Osteoblast (primary cell): ENCODE results near the gene ZNF559. TPM values are rescaled to one million over a fixed set of nuclear protein-coding genes. Genes with fewer than 3 reads are reported as not detected.

Experiments used
- DNase-seq: peaks from one replicate; pipeline ENCODE4 v3.0.0; 2011; ENCODE audit warnings: low spot score, mixed read lengths; ENCODE audit not compliant: insufficient read length; ENCODE audit errors: missing footprints
- H2AFZ ChIP-seq: 2 replicates; pipeline ENCODE4 v1.6.0; 2011; ENCODE audit warnings: mild to moderate bottlenecking, low read length
- H3K27ac ChIP-seq: 2 replicates; pipeline ENCODE4 v1.5.1; 2011; ENCODE audit warnings: mild to moderate bottlenecking, low read depth, low read length, moderate library complexity
- H3K27me3 ChIP-seq: 2 replicates; pipeline ENCODE4 v1.6.0; 2012; ENCODE audit warnings: mild to moderate bottlenecking, control low read depth, inconsistent platforms, low read length, moderate library complexity; ENCODE audit not compliant: insufficient read depth
- H3K36me3 ChIP-seq: 2 replicates; pipeline ENCODE4 v1.5.1; 2011; ENCODE audit warnings: mild to moderate bottlenecking, low read length, control low read depth, moderate library complexity; ENCODE audit not compliant: insufficient read depth
- H3K4me1 ChIP-seq: 2 replicates; pipeline ENCODE4 v1.5.1; 2011; ENCODE audit warnings: mild to moderate bottlenecking, low read length, control low read depth, moderate library complexity; ENCODE audit not compliant: insufficient read depth
- H3K4me2 ChIP-seq: 2 replicates; pipeline ENCODE4 v1.6.0; 2011; ENCODE audit warnings: mild to moderate bottlenecking, low read length; ENCODE audit not compliant: insufficient read depth
- H3K4me3 ChIP-seq: fragments of 200-600 bp; sonication (generic); 3 replicates; pipeline ENCODE4 v1.5.1; 2012; ENCODE audit warnings: mild to moderate bottlenecking, low read length, inconsistent platforms; ENCODE audit not compliant: insufficient read depth
- H3K79me2 ChIP-seq: 2 replicates; pipeline ENCODE4 v1.6.0; 2012; ENCODE audit warnings: mild to moderate bottlenecking, low read length, control low read depth, inconsistent platforms; ENCODE audit not compliant: insufficient read depth
- H3K9me3 ChIP-seq: 2 replicates; pipeline ENCODE4 v1.5.1; 2011; ENCODE audit warnings: low read depth, low read length, control low read depth
- H4K20me1 ChIP-seq: 2 replicates; pipeline ENCODE4 v1.6.0; 2012; ENCODE audit warnings: mild to moderate bottlenecking, low read length, control low read depth; ENCODE audit not compliant: insufficient read depth
- CTCF ChIP-seq: IDR thresholded peaks from 2 replicates; pipeline ENCODE4 v1.5.1; 2011; ENCODE audit warnings: mild to moderate bottlenecking, low read depth, low read length, moderate library complexity; ENCODE audit errors: extremely low read depth
- total RNA-seq: library from RNA; depleted of rRNA; stranded (reverse); fragments of >200 nt; gene quantifications from 2 replicates; pipeline ENCODE4 v1.2.3, GENCODE V29; 2012

ZNF559 gene
- total RNA-seq, 1 donor, result 15.2 TPM

GRCh38 chr19:9353011-9353410 is 29.0 kb downstream of the ZNF559 start:
- H4K20me1 ChIP-seq, result no peaks in the 10 kb centered on the region
- peak; percentile 23 for DNase-seq
- H3K79me2 ChIP-seq, result no peaks in the 10 kb centered on the region
- TF ChIP-seq CTCF, result no peak
- H3K4me1 ChIP-seq, result no peaks in the 10 kb centered on the region
- peaks cover 2% of the 10 kb centered on the region for H3K9me3 ChIP-seq
- H3K27me3 ChIP-seq, result no peaks in the 10 kb centered on the region
- no peak overlapping the region for H3K27ac ChIP-seq
- H3K4me2 ChIP-seq, result no peak overlapping the region
- no peak overlapping the region for H2AFZ ChIP-seq
- no peaks in the 10 kb centered on the region for H3K36me3 ChIP-seq
- no peak overlapping the region for H3K4me3 ChIP-seq

- no peaks in the 10 kb centered on the region for H3K79me2 ChIP-seq
- no peak for TF ChIP-seq CTCF
- H4K20me1 ChIP-seq, result no peaks in the 10 kb centered on the region
- DNase-seq, result no peak
- no peaks in the 10 kb centered on the region for H3K27me3 ChIP-seq
- no peaks in the 10 kb centered on the region for H3K36me3 ChIP-seq
- H3K4me1 ChIP-seq, result no peaks in the 10 kb centered on the region
- H3K4me2 ChIP-seq, result no peak overlapping the region
- no peak overlapping the region for H2AFZ ChIP-seq
- H3K4me3 ChIP-seq, result no peak overlapping the region
- H3K9me3 ChIP-seq, result no peaks in the 10 kb centered on the region
- no peak overlapping the region for H3K27ac ChIP-seq
These were observed 30.7 kb downstream of the ZNF559 start for GRCh38 chr19:9354651-9355050.

GRCh38 chr19:9362905-9363304 is 38.9 kb downstream of the ZNF559 start, which contains the start of gene ZNF177:
TSS of gene ZNF177 (plus strand) at chr19:9363013. CDS start at chr19:9378312, 15,299 bp downstream.
- H3K36me3 ChIP-seq, result no peaks in the 10 kb centered on the region
- peak; percentile 11 for DNase-seq
- no peaks in the 10 kb centered on the region for H3K79me2 ChIP-seq
- TF ChIP-seq CTCF, result no peak
- H2AFZ ChIP-seq, result peak within 1 kb of the TSS; percentile 47
- H4K20me1 ChIP-seq, result no peaks in the 10 kb centered on the region
- peak within 1 kb of the TSS; percentile 52 for H3K4me2 ChIP-seq
- H3K27ac ChIP-seq, result no peak within 1 kb of the TSS
- no peaks in the 10 kb centered on the region for H3K27me3 ChIP-seq
- H3K9me3 ChIP-seq, result no peaks in the 10 kb centered on the region
- peak within 1 kb of the TSS; percentile 69 for H3K4me3 ChIP-seq
- no peaks in the 10 kb centered on the region for H3K4me1 ChIP-seq

GRCh38 chr19:9370738-9371619 is 47.0 kb downstream of the ZNF559 start:
- H3K9me3 ChIP-seq, result peaks cover 9% of the 10 kb centered on the region
- no peak overlapping the region for H3K27ac ChIP-seq
- no peak overlapping the region for H2AFZ ChIP-seq
- TF ChIP-seq CTCF, result no peak
- no peak overlapping the region for H3K4me3 ChIP-seq
- no peak overlapping the region for H3K4me2 ChIP-seq
- no peaks in the 10 kb centered on the region for H3K27me3 ChIP-seq
- DNase-seq, result no peak
- H3K79me2 ChIP-seq, result no peaks in the 10 kb centered on the region
- H3K4me1 ChIP-seq, result no peaks in the 10 kb centered on the region
- no peaks in the 10 kb centered on the region for H4K20me1 ChIP-seq
- H3K36me3 ChIP-seq, result peaks cover 2% of the 10 kb centered on the region
